Sigmoid colon (tissue), 4 donors: ENCODE results near the gene CA6.

ENCODE experiments used
- POLR2AphosphoS5 ChIP-seq, 4 donors: sonication (generic); formaldehyde crosslinking; IDR thresholded peaks; one replicate each; pipeline ENCODE4 v1.6.1; 2017; ENCODE audit warnings: antibody characterized with exemption in 4 of 4
- TF ChIP-seq, protein P1 (sequence below), 4 experiments: fragments of 450-650 bp in 3 of 4; fragments of 200-600 bp in 1 of 4; IDR thresholded peaks; one replicate each; pipeline ENCODE4 v1.5.1; 2016 to 2019; ENCODE audit warnings: antibody characterized with exemption in 4 of 4, mild to moderate bottlenecking in 3 of 4, moderate library complexity in 2 of 4

DNA sequence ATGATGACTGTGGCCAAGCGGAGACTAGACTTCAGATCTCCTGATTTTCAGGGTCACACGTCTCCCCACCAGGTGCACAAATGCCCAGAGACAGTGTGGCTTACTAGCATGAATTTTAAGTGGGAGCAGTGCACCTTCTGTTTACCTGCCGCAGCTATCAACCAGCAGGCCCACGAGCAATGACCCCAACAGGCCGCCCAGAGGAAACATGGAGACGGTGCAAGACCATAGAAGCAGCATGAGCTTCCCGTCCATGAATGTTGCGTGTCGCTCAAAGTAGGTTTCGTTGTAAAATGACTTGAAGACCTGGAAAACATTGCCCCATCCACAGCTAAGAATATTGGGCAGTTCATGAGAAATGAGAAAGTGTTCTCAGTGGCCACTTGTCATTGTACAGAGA, 77.1 kb downstream of the CA6 start:
- TF ChIP-seq, protein P1, sequence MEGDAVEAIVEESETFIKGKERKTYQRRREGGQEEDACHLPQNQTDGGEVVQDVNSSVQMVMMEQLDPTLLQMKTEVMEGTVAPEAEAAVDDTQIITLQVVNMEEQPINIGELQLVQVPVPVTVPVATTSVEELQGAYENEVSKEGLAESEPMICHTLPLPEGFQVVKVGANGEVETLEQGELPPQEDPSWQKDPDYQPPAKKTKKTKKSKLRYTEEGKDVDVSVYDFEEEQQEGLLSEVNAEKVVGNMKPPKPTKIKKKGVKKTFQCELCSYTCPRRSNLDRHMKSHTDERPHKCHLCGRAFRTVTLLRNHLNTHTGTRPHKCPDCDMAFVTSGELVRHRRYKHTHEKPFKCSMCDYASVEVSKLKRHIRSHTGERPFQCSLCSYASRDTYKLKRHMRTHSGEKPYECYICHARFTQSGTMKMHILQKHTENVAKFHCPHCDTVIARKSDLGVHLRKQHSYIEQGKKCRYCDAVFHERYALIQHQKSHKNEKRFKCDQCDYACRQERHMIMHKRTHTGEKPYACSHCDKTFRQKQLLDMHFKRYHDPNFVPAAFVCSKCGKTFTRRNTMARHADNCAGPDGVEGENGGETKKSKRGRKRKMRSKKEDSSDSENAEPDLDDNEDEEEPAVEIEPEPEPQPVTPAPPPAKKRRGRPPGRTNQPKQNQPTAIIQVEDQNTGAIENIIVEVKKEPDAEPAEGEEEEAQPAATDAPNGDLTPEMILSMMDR (IDR thresholded peaks at IDR 0.05): no peak
- TF ChIP-seq POLR2AphosphoS5 (IDR thresholded peaks at IDR 0.05): no peak
